Colonic mucosa (tissue), 4 donors: ENCODE measurements around the gene ADGRD1. TPM values are rescaled to one million over a fixed set of nuclear protein-coding genes. Genes with fewer than 3 reads are reported as not detected.

Experiments
- DNase-seq: peaks from one replicate; pipeline ENCODE4 v3.0.0-alpha.2; 2020
- H3K27ac ChIP-seq: fragments of 200-600 bp; one replicate; pipeline ENCODE4 v1.8.0; 2021
- H3K27me3 ChIP-seq: fragments of 200-600 bp; one replicate; pipeline ENCODE4 v1.8.0; 2021
- H3K36me3 ChIP-seq: fragments of 200-600 bp; one replicate; pipeline ENCODE4 v1.8.0; 2021
- H3K4me1 ChIP-seq: fragments of 200-600 bp; one replicate; pipeline ENCODE4 v1.8.0; 2021; ENCODE audit warnings: mild to moderate bottlenecking
- H3K4me3 ChIP-seq: fragments of 200-600 bp; one replicate; pipeline ENCODE4 v1.8.0; 2021
- H3K9ac ChIP-seq, 2 donors: one replicate each; pipeline ENCODE4 v1.7.0; 2013; ENCODE audit warnings: control low read depth in 2 of 2, low read depth in 2 of 2, low read length in 2 of 2
- H3K9me3 ChIP-seq: fragments of 200-600 bp; one replicate; pipeline ENCODE4 v1.8.0; 2021
- CTCF ChIP-seq: fragments of 200-600 bp; IDR thresholded peaks from one replicate; pipeline ENCODE4 v1.8.0; 2022; ENCODE audit warnings: antibody characterized with exemption, mild to moderate bottlenecking
- intact Hi-C: fragments of 100-400 bp; cut with DNase I; formaldehyde crosslinking; loops from one replicate; pipeline ENCODE4 v1.14.1; 2022
- total RNA-seq, 2 donors: library from RNA; stranded (reverse); fragmentation: NEBNext Ultra II Directional in 1 of 2; extraction: Animal tissue kit (Norgen Biotek cat#: 25700) in 1 of 2; gene quantifications; one replicate each; pipeline ENCODE4 v1.2.1, GENCODE V29; 2021
- donor health status: healthy.
- donor health status: DM: no; HTN: no; CAD: no.
- donor health status: DM: no; HTN: no; CAD: no.

The ADGRD1 gene
- total RNA-seq, 2 donors from 2014 or later = 3.5 to 3.6 TPM

GRCh38 chr12:130981911-130982310 lies 28.2 kb downstream of the ADGRD1 start:
- no peak for DNase-seq
- Histone ChIP-seq H3K4me1 (no peaks in the 10 kb centered on the region), H3K9ac (no peak overlapping the region), H3K9me3 (no peaks in the 10 kb centered on the region), H3K27ac (no peak overlapping the region), H3K27me3 (no peaks in the 10 kb centered on the region), H3K36me3 (no peaks in the 10 kb centered on the region), H3K4me3 (no peak overlapping the region)
- no peak for TF ChIP-seq CTCF
- intact Hi-C loops = no loop called here

- no peak for DNase-seq
- Histone ChIP-seq H3K4me1 (no peaks in the 10 kb centered on the region), H3K9me3 (no peaks in the 10 kb centered on the region), H3K27me3 (no peaks in the 10 kb centered on the region), H3K9ac (no peak overlapping the region), H3K4me3 (no peak overlapping the region), H3K27ac (no peak overlapping the region), H3K36me3 (no peaks in the 10 kb centered on the region)
- TF ChIP-seq CTCF = no peak
- intact Hi-C loops = no loop called here
These were observed 29.0 kb downstream of the ADGRD1 start for GRCh38 chr12:130982565-130983225.

GRCh38 chr12:130983328-130984017 lies 29.8 kb downstream of the ADGRD1 start:
- no peak overlapping the region for H3K4me3 ChIP-seq
- no peaks in the 10 kb centered on the region for H3K9me3 ChIP-seq
- no peak for DNase-seq
- H3K9ac ChIP-seq = no peak overlapping the region
- no peak overlapping the region for H3K27ac ChIP-seq
- intact Hi-C loops = no loop called here
- TF ChIP-seq CTCF = no peak
- H3K4me1 ChIP-seq = no peaks in the 10 kb centered on the region
- H3K27me3 ChIP-seq = no peaks in the 10 kb centered on the region
- no peaks in the 10 kb centered on the region for H3K36me3 ChIP-seq

GRCh38 chr12:130984183-130985058 lies 30.7 kb downstream of the ADGRD1 start:
- DNase-seq = no peak
- Histone ChIP-seq H3K4me1 (no peaks in the 10 kb centered on the region), H3K9ac (no peak overlapping the region)

More at GRCh38 chr12:130984183-130985058, 30.7 kb downstream of the ADGRD1 start:
- Histone ChIP-seq H3K27me3 (no peaks in the 10 kb centered on the region), H3K36me3 (no peaks in the 10 kb centered on the region), H3K4me3 (no peak overlapping the region), H3K27ac (no peak overlapping the region), H3K9me3 (no peaks in the 10 kb centered on the region)
- no peak for TF ChIP-seq CTCF
- intact Hi-C loops = no loop called here
